Parathyroid adenoma (tissue), 2 donors: Measurements from ENCODE around the gene ARAP1.

ENCODE experiments used
- H2AFZ ChIP-seq: fragments of 300-600 bp; sonication (generic); one replicate; pipeline ENCODE4 v1.7.0; 2017; ENCODE audit warnings: antibody characterized with exemption, mild to moderate bottlenecking
- H3K27ac ChIP-seq: fragments of 300-600 bp; sonication (generic); one replicate; pipeline ENCODE4 v1.7.0; 2017
- H3K27me3 ChIP-seq: fragments of 300-600 bp; sonication (generic); one replicate; pipeline ENCODE4 v1.7.0; 2017; ENCODE audit warnings: low read length; ENCODE audit not compliant: control insufficient read depth, insufficient read depth
- H3K36me3 ChIP-seq: fragments of 300-600 bp; sonication (generic); one replicate; pipeline ENCODE4 v1.7.0; 2017; ENCODE audit warnings: low read length; ENCODE audit not compliant: control insufficient read depth, insufficient read depth
- H3K4me1 ChIP-seq: fragments of 300-600 bp; sonication (generic); one replicate; pipeline ENCODE4 v1.7.0; 2017; ENCODE audit warnings: control low read depth
- H3K4me2 ChIP-seq: fragments of 300-600 bp; sonication (generic); one replicate; pipeline ENCODE4 v1.7.0; 2017; ENCODE audit warnings: low read length
- H3K4me3 ChIP-seq: fragments of 300-600 bp; sonication (generic); one replicate; pipeline ENCODE4 v1.7.0; 2017; ENCODE audit warnings: low read depth, low read length
- H3K79me2 ChIP-seq: fragments of 300-600 bp; sonication (generic); one replicate; pipeline ENCODE4 v1.7.0; 2017; ENCODE audit warnings: control low read depth
- H3K9ac ChIP-seq: fragments of 300-600 bp; sonication (generic); one replicate; pipeline ENCODE4 v1.7.0; 2017; ENCODE audit warnings: mild to moderate bottlenecking
- H3K9me3 ChIP-seq: fragments of 300-600 bp; sonication (generic); one replicate; pipeline ENCODE4 v1.7.0; 2017; ENCODE audit warnings: low read length; ENCODE audit not compliant: control insufficient read depth
- TF ChIP-seq, protein P1 (sequence below): fragments of 300-600 bp; sonication (generic); IDR thresholded peaks from one replicate; pipeline ENCODE4 v1.7.0; 2017; ENCODE audit warnings: antibody characterized with exemption, mild to moderate bottlenecking
- donor health status: primary hyperparathyroidism.

Gene ARAP1

DNA sequence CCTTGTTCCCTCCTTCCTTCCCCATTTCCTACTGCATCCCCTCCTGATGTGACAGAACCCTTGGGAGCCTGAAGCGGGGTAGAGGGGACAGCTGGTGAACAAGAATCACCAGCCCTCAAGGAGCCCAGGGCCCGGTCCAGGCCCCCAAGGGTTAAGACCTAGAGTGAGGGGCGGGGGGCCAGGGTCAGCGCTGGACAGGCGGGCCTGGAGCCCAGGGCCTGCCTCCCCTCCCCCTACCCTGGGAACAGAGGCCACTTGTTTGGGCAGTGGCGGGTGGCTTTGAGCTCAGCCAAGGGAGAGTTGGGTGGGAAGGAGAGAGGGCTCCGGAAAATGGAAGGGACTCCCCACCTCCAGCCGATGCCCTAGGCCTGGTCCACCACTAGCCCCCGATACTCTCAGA, 2.1 kb downstream of the ARAP1 start:
- Histone ChIP-seq H2AFZ (no peak overlapping the region), H3K4me3 (no peak overlapping the region), H3K4me2 (no peak overlapping the region), H3K79me2 (no peaks in the 10 kb centered on the region), H3K27ac (no peak overlapping the region), H3K27me3 (no peaks in the 10 kb centered on the region), H3K36me3 (no peaks in the 10 kb centered on the region), H3K9me3 (no peaks in the 10 kb centered on the region), H3K4me1 (peaks cover 4% of the 10 kb centered on the region), H3K9ac (no peak overlapping the region)
- TF ChIP-seq, protein P1, sequence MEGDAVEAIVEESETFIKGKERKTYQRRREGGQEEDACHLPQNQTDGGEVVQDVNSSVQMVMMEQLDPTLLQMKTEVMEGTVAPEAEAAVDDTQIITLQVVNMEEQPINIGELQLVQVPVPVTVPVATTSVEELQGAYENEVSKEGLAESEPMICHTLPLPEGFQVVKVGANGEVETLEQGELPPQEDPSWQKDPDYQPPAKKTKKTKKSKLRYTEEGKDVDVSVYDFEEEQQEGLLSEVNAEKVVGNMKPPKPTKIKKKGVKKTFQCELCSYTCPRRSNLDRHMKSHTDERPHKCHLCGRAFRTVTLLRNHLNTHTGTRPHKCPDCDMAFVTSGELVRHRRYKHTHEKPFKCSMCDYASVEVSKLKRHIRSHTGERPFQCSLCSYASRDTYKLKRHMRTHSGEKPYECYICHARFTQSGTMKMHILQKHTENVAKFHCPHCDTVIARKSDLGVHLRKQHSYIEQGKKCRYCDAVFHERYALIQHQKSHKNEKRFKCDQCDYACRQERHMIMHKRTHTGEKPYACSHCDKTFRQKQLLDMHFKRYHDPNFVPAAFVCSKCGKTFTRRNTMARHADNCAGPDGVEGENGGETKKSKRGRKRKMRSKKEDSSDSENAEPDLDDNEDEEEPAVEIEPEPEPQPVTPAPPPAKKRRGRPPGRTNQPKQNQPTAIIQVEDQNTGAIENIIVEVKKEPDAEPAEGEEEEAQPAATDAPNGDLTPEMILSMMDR, result no peak

DNA sequence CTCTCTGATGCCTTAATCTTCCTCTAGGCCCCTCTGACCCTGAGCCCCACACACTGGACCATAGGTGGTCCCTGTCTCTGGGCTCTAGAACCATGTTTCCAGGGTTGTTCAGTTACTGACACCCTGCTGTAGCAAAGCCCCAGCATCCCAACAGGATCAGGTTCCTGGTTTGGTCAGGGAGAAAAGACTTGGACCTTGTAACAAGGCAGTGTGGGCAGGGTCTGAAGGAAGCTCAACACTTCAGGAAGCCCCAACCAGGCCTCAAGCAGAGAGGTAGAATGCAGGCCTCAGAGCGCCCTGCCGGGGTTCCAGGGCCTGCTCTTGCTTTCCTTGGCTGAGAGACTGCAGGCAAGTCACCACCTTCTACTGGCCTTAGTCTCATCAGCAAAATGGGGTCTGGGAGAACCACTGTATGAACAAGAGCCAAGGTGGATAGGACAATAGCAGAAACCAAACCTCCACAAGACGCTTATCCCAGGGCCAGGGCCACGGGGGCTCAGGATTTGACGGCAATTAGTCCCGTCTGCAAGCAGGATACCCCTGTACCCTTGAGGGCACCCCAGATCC, 4.8 kb downstream of the ARAP1 start:
- no peak overlapping the region for H3K27ac ChIP-seq
- no peaks in the 10 kb centered on the region for H3K4me1 ChIP-seq
- H3K9me3 ChIP-seq, result no peaks in the 10 kb centered on the region
- H3K79me2 ChIP-seq, result no peaks in the 10 kb centered on the region
- no peaks in the 10 kb centered on the region for H3K27me3 ChIP-seq
- TF ChIP-seq, protein P1, result no peak
- no peak overlapping the region for H3K9ac ChIP-seq
- no peak overlapping the region for H2AFZ ChIP-seq
- no peak overlapping the region for H3K4me3 ChIP-seq
- H3K36me3 ChIP-seq, result no peaks in the 10 kb centered on the region
- H3K4me2 ChIP-seq, result no peak overlapping the region

DNA sequence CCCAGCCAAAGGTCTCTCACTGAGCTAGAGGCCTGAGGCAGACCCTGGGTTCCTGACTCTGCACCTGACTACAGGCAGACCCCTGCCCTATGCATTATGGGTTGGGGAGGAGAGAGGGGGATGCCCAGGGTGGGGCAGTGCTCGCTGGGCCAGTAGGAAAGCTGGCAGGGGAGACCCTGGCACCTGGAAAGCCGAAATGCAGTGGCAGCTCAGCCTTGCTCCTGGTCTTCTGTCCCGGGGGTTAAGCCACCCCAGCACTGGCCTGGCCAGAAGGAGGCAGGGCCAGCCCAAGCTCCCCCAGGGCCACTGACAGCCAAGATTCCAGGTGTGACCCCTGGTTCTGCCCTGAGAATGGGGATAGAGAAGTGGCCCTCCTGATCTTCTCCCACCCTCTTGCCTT, 5.4 kb downstream of the ARAP1 start:
- H3K27me3 ChIP-seq, result no peaks in the 10 kb centered on the region
- H3K9ac ChIP-seq, result no peak overlapping the region
- H3K36me3 ChIP-seq, result no peaks in the 10 kb centered on the region
- H3K4me2 ChIP-seq, result no peak overlapping the region
- H2AFZ ChIP-seq, result no peak overlapping the region
- no peak overlapping the region for H3K4me3 ChIP-seq
- H3K27ac ChIP-seq, result no peak overlapping the region
- no peaks in the 10 kb centered on the region for H3K9me3 ChIP-seq
- no peaks in the 10 kb centered on the region for H3K79me2 ChIP-seq
- H3K4me1 ChIP-seq, result no peaks in the 10 kb centered on the region
- TF ChIP-seq, protein P1, result no peak

DNA sequence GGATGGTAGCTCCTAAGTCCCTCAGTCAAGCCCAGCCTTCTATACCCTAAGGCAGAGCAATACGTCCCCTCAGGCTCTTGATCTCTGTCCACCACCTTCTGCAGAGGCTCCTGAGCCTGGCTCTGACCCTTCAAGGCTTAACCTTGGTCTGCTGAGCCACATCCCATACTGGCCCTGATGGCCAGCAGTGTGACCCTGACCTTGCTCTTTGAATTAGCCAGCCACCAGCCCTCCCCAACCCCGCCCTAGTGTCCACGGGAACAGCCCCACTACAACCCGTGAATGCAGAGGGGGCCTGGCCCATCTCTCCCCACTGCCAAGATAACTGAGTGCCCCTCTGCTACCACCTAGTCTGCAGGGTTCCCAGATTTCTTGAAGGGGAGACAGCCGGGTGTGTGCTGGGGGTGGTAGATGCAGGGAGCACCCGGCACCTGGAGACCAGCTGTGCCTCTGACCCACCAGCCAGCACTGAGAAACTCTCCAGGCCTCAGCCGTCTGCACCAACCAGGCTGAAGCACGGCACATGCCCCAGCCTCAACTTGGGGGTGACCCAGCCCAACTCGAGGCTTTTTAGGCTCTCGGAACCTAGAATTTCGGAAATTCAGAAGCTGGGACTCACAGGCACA, 6.2 kb downstream of the ARAP1 start:
- Histone ChIP-seq H3K27ac (no peak overlapping the region), H3K4me1 (no peaks in the 10 kb centered on the region)

More for the DNA sequence above, 6.2 kb downstream of the ARAP1 start:
- TF ChIP-seq, protein P1, result no peak
- Histone ChIP-seq H3K4me3 (no peak overlapping the region), H3K4me2 (no peak overlapping the region), H3K27me3 (no peaks in the 10 kb centered on the region), H2AFZ (no peak overlapping the region), H3K79me2 (no peaks in the 10 kb centered on the region), H3K9ac (no peak overlapping the region), H3K9me3 (no peaks in the 10 kb centered on the region), H3K36me3 (no peaks in the 10 kb centered on the region)
